HG03045 (cell line): ENCODE results near the gene LPIN1.
A peak's percentile ranks its signal among the peaks of the same experiment; 100 is the strongest.

ENCODE experiments used
- ATAC-seq: cut with Tn5 transposase; IDR thresholded peaks from one replicate; pipeline ENCODE4 v1.9.1; 2021; ENCODE audit warnings: mild to moderate bottlenecking, moderate library complexity; ENCODE audit not compliant: unreplicated experiment

Gene LPIN1

GRCh38 chr2:11746376-11746806, at the start of gene LPIN1:
Gene LPIN1, plus strand, starts transcription at chr2:11746632. Its CDS starts 18,910 bp downstream, at chr2:11765542.
- peak; percentile 54 for ATAC-seq

- ATAC-seq, result no peak
Measured at GRCh38 chr2:11696736-11697102, 49.7 kb upstream of the LPIN1 start.

- ATAC-seq, result no peak
Measured at GRCh38 chr2:11697103-11697871, 49.1 kb upstream of the LPIN1 start.

- ATAC-seq, result no peak
Measured at GRCh38 chr2:11698009-11698922, 48.2 kb upstream of the LPIN1 start.

GRCh38 chr2:11699686-11700670, 46.5 kb upstream of the LPIN1 start:
- no peak for ATAC-seq

- ATAC-seq, result no peak
Measured at GRCh38 chr2:11701206-11701605, 45.2 kb upstream of the LPIN1 start.

- no peak for ATAC-seq
Measured at GRCh38 chr2:11701751-11702301, 44.6 kb upstream of the LPIN1 start.

- no peak for ATAC-seq
Measured at GRCh38 chr2:11702946-11703345, 43.5 kb upstream of the LPIN1 start.

GRCh38 chr2:11703700-11704099, 42.7 kb upstream of the LPIN1 start:
- no peak for ATAC-seq

GRCh38 chr2:11705063-11705462, 41.4 kb upstream of the LPIN1 start:
- ATAC-seq, result no peak

GRCh38 chr2:11705711-11706110, 40.7 kb upstream of the LPIN1 start:
- ATAC-seq, result no peak

GRCh38 chr2:11708106-11708505, 38.3 kb upstream of the LPIN1 start:
- ATAC-seq, result no peak

GRCh38 chr2:11709293-11709692, 37.1 kb upstream of the LPIN1 start:
- no peak for ATAC-seq

- no peak for ATAC-seq
Measured at GRCh38 chr2:11710210-11710609, 36.2 kb upstream of the LPIN1 start.

GRCh38 chr2:11710632-11711353, 35.6 kb upstream of the LPIN1 start:
- ATAC-seq, result no peak

- ATAC-seq, result no peak
Measured at GRCh38 chr2:11711354-11711716, 35.1 kb upstream of the LPIN1 start.

- no peak for ATAC-seq
Measured at GRCh38 chr2:11711751-11712150, 34.7 kb upstream of the LPIN1 start.

GRCh38 chr2:11712866-11713265, 33.6 kb upstream of the LPIN1 start:
- ATAC-seq, result no peak

- no peak for ATAC-seq
Measured at GRCh38 chr2:11713815-11714214, 32.6 kb upstream of the LPIN1 start.
